HEK293 (cell line): ENCODE measurements around the gene RBBP7.

Experiments used
- CTCF ChIA-PET: fragments of 350-600 bp; formaldehyde crosslinking; extraction: SDS; loops from one replicate; lab custom pipeline; 2021; ENCODE audit warnings: antibody characterized with exemption; lab: Yijun Ruan, JAX
- POLR2A ChIA-PET: fragments of 300-600 bp; formaldehyde crosslinking; extraction: SDS; loops from one replicate; lab custom pipeline; 2020; ENCODE audit warnings: antibody characterized with exemption, inconsistent platforms; lab: Yijun Ruan, JAX
- H3K27ac ChIP-seq: fragments of 200-500 bp; sonication (Bioruptor generic); 2 replicates; pipeline ENCODE4 v1.5.1; 2014; ENCODE audit warnings: low read depth, low read length, control low read depth, inconsistent platforms; ENCODE audit errors: extremely low read depth
- H3K36me3 ChIP-seq, 2 experiments: fragments of 200-500 bp in 1 of 2; sonication (Bioruptor generic) in 1 of 2; 1 replicate in 1 of 2; 2 replicates in 1 of 2; pipeline ENCODE4 v1.5.1; 2014 to 2017; ENCODE audit warnings: inconsistent platforms in 2 of 2, low read length in 2 of 2; ENCODE audit not compliant: control insufficient read depth in 2 of 2, insufficient read depth in 1 of 2
- H3K4me1 ChIP-seq: fragments of 200-500 bp; sonication (Bioruptor generic); 2 replicates; pipeline ENCODE4 v1.5.1; 2014; ENCODE audit warnings: mild to moderate bottlenecking, low read length, inconsistent platforms; ENCODE audit not compliant: control insufficient read depth, insufficient read depth
- H3K4me3 ChIP-seq: 2 replicates; pipeline ENCODE4 v1.5.1; 2011; ENCODE audit warnings: low read depth, mild to moderate bottlenecking, control low read depth, low read length, moderate library complexity
- H3K9me3 ChIP-seq: fragments of 200-500 bp; sonication (Bioruptor generic); 2 replicates; pipeline ENCODE4 v1.5.1; 2014; ENCODE audit warnings: low read depth, low read length, inconsistent platforms; ENCODE audit not compliant: control insufficient read depth, insufficient read depth
- HOXA7 ChIP-seq: sonication (generic); formaldehyde crosslinking; IDR thresholded peaks from 2 replicates; pipeline ENCODE4 v1.8.1; 2022; ENCODE audit warnings: missing genetic modification reagents, borderline replicate concordance
- SP7 ChIP-seq: fragments of 450-650 bp; formaldehyde crosslinking; IDR thresholded peaks from 2 replicates; pipeline ENCODE4 v1.5.1; 2016; ENCODE audit warnings: missing biosample characterization, missing genetic modification characterization
- ZBTB17 ChIP-seq: fragments of 450-650 bp; formaldehyde crosslinking; IDR thresholded peaks from 2 replicates; pipeline ENCODE4 v1.5.1; 2016; ENCODE audit warnings: missing biosample characterization, missing genetic modification characterization
- ZFHX2 ChIP-seq: fragments of 450-650 bp; formaldehyde crosslinking; conservative IDR thresholded peaks from 2 replicates; pipeline ENCODE4 v1.5.1; 2016; ENCODE audit warnings: missing biosample characterization, missing genetic modification characterization
- ZNF157 ChIP-seq: fragments of 450-650 bp; formaldehyde crosslinking; IDR thresholded peaks from 2 replicates; pipeline ENCODE4 v1.5.1; 2016; ENCODE audit warnings: missing biosample characterization, missing genetic modification characterization
- ZNF23 ChIP-seq: fragments of 450-650 bp; formaldehyde crosslinking; IDR thresholded peaks from 2 replicates; pipeline ENCODE4 v1.5.1; 2016; ENCODE audit warnings: missing biosample characterization, missing genetic modification characterization, borderline replicate concordance
- ZNF335 ChIP-seq: fragments of 450-650 bp; formaldehyde crosslinking; conservative IDR thresholded peaks from 2 replicates; pipeline ENCODE4 v1.5.1; 2016; ENCODE audit warnings: missing biosample characterization, missing genetic modification characterization
- ZNF416 ChIP-seq: fragments of 450-650 bp; formaldehyde crosslinking; IDR thresholded peaks from 2 replicates; pipeline ENCODE4 v1.5.1; 2016; ENCODE audit warnings: missing biosample characterization, missing genetic modification characterization
- ZNF48 ChIP-seq: fragments of 450-650 bp; formaldehyde crosslinking; IDR thresholded peaks from 2 replicates; pipeline ENCODE4 v1.5.1; 2016; ENCODE audit warnings: missing biosample characterization, missing genetic modification characterization
- ZNF621 ChIP-seq: fragments of 450-650 bp; formaldehyde crosslinking; IDR thresholded peaks from 2 replicates; pipeline ENCODE4 v1.5.1; 2017; ENCODE audit warnings: missing biosample characterization, missing genetic modification characterization
- ZNF837 ChIP-seq: fragments of 450-650 bp; formaldehyde crosslinking; IDR thresholded peaks from 2 replicates; pipeline ENCODE4 v1.5.1; 2016; ENCODE audit warnings: missing biosample characterization, missing genetic modification characterization
- ZSCAN23 ChIP-seq: fragments of 450-650 bp; formaldehyde crosslinking; IDR thresholded peaks from 2 replicates; pipeline ENCODE4 v1.5.1; 2016; ENCODE audit warnings: missing biosample characterization, missing genetic modification characterization
- ZSCAN30 ChIP-seq: fragments of 450-650 bp; IDR thresholded peaks from 2 replicates; pipeline ENCODE4 v1.5.1; 2018; ENCODE audit warnings: missing biosample characterization, mild to moderate bottlenecking, missing genetic modification characterization, moderate library complexity
- TF ChIP-seq, protein P1 (sequence below): fragments of 450-650 bp; formaldehyde crosslinking; IDR thresholded peaks from 2 replicates; pipeline ENCODE4 v1.5.1; 2017; ENCODE audit warnings: missing biosample characterization, missing genetic modification characterization
- TF ChIP-seq, protein P2 (sequence below): fragments of 450-650 bp; formaldehyde crosslinking; IDR thresholded peaks from 2 replicates; pipeline ENCODE4 v1.5.1; 2016; ENCODE audit warnings: missing biosample characterization, missing genetic modification characterization
- TF ChIP-seq, protein P3 (sequence below): fragments of 450-650 bp; formaldehyde crosslinking; IDR thresholded peaks from 2 replicates; pipeline ENCODE4 v1.5.0; 2017; ENCODE audit warnings: missing biosample characterization, missing genetic modification characterization, borderline replicate concordance
- TF ChIP-seq, protein P4 (sequence below): fragments of 450-650 bp; formaldehyde crosslinking; conservative IDR thresholded peaks from 2 replicates; pipeline ENCODE4 v1.5.1; 2016; ENCODE audit warnings: low read depth, missing biosample characterization, missing genetic modification characterization
- TF ChIP-seq, protein P5 (sequence below): fragments of 450-650 bp; formaldehyde crosslinking; IDR thresholded peaks from 2 replicates; pipeline ENCODE4 v1.5.1; 2016; ENCODE audit warnings: missing biosample characterization, missing genetic modification characterization
- TF ChIP-seq, protein P6 (sequence below): fragments of 450-650 bp; IDR thresholded peaks from 2 replicates; pipeline ENCODE4 v1.5.1; 2018; ENCODE audit warnings: missing biosample characterization, mild to moderate bottlenecking, missing genetic modification characterization

Gene RBBP7

DNA sequence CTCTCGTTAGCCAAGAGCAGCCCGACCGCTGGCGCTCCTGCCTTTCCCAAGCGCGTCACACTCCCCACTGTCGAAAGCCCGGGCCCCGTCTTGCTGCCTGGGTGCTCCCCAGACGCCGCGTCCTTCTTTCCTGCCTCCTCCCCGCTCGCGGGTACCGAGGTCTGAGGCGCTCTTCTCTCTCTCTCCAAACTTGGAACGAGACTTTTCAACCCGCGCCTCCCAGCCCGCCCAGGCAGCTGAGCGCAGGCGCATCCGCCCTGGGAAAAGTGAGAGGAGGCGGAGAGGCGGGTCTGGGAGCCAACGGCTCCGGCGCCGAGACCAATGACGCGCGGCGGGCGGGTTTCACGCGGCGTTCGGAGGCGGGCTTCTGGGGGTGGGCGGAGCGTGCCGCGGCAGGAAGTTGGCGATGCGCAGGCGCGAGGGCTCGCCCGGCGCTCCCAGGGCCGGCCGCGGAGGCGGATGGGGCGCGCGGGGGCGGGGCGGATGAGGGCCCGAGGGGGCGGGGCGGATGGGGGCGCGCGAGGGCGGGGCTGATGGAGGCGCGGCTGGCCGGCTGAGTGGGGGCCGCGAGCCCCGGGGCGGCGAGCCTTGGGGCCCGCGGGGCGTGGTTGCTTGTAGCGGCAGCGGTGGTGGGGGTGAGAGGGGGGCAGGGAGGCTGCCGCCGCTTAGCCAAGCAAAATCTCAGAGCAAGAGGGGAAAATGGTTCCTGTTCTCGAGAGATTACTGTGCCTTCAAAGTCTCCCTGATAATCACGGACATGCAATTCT, at the start of gene RBBP7 (continued):
- TF ChIP-seq, protein P1, sequence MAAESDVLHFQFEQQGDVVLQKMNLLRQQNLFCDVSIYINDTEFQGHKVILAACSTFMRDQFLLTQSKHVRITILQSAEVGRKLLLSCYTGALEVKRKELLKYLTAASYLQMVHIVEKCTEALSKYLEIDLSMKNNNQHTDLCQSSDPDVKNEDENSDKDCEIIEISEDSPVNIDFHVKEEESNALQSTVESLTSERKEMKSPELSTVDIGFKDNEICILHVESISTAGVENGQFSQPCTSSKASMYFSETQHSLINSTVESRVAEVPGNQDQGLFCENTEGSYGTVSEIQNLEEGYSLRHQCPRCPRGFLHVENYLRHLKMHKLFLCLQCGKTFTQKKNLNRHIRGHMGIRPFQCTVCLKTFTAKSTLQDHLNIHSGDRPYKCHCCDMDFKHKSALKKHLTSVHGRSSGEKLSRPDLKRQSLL: peak; percentile 56; the same call in 1 of the 2 replicates
- no peak for TF ChIP-seq ZNF157 (tag by site-specific recombination)

DNA sequence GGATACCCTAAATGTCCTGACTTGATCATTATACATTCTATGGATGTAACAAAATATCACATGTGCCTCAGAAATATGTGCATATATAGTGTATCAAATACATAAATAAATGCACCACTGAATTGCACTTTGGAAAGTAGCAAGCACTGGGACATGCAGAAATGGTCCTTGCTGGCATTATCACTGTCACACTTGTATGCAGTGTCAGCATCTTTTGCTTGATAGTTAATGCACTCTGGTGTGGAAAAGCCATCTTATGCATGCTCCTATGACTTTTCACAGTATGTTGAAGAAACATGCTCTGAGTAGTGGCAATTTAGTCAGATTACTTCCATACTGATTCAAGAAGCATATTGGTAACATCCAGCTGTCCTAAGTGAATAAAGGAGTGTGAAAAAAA, 48.8 kb upstream of the RBBP7 start:
- H3K27ac ChIP-seq: no peak overlapping the region
- CTCF ChIA-PET: no interaction called here
- H3K4me1 ChIP-seq: no peaks in the 10 kb centered on the region
- POLR2A ChIA-PET: no interaction called here
- H3K36me3 ChIP-seq: no peaks in the 10 kb centered on the region
- no peak for TF ChIP-seq ZNF335 (tag by site-specific recombination)
- no peak for TF ChIP-seq ZNF48 (tag by site-specific recombination)
- TF ChIP-seq ZNF416 (tag by site-specific recombination): no peak
- TF ChIP-seq ZBTB17 (tag by site-specific recombination): no peak
- TF ChIP-seq ZNF621 (tag by site-specific recombination): no peak
- TF ChIP-seq HOXA7: no peak
- H3K9me3 ChIP-seq: no peaks in the 10 kb centered on the region
- no peak overlapping the region for H3K4me3 ChIP-seq

DNA sequence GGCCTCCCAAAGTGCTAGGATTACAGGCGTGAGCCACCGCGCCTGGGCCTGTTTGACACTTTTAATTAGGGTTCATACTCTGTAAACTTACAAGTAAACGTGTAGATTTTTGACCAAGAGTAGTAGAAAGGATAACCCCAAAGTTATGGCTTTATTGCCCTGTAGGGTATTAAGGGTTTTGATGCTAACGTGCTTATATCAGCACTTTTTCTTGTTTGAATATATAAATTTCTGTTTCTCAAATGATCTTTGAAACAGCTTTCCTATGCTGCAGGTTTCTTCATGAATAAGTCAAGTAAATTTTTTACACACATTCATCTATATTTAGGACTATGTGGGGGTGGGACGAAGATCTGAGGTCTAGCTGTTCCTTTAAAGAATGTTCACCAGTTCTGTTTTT, 47.0 kb upstream of the RBBP7 start:
- CTCF ChIA-PET: interaction anchor here (0.8 to 1.9 kb wide), 4 partner anchors 24 to 129 kb away, joined by 3 to 15 read pairs (median 4); no protein-coding TSS in a partner anchor

More for the DNA sequence above, 47.0 kb upstream of the RBBP7 start:
- Histone ChIP-seq H3K36me3 (no peaks in the 10 kb centered on the region), H3K27ac (no peak overlapping the region), H3K4me1 (no peaks in the 10 kb centered on the region), H3K9me3 (no peaks in the 10 kb centered on the region), H3K4me3 (no peak overlapping the region)
- POLR2A ChIA-PET: no interaction called here
- TF ChIP-seq ZSCAN30 (tag by site-specific recombination) (no peak), ZFHX2 (tag by site-specific recombination) (no peak), SP7 (no peak), ZNF837 (tag by site-specific recombination) (no peak), ZSCAN23 (tag by site-specific recombination) (no peak), ZNF23 (tag by site-specific recombination) (no peak)
- TF ChIP-seq, protein P2, sequence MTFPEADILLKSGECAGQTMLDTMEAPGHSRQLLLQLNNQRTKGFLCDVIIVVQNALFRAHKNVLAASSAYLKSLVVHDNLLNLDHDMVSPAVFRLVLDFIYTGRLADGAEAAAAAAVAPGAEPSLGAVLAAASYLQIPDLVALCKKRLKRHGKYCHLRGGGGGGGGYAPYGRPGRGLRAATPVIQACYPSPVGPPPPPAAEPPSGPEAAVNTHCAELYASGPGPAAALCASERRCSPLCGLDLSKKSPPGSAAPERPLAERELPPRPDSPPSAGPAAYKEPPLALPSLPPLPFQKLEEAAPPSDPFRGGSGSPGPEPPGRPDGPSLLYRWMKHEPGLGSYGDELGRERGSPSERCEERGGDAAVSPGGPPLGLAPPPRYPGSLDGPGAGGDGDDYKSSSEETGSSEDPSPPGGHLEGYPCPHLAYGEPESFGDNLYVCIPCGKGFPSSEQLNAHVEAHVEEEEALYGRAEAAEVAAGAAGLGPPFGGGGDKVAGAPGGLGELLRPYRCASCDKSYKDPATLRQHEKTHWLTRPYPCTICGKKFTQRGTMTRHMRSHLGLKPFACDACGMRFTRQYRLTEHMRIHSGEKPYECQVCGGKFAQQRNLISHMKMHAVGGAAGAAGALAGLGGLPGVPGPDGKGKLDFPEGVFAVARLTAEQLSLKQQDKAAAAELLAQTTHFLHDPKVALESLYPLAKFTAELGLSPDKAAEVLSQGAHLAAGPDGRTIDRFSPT (tag by site-specific recombination): no peak
- TF ChIP-seq, protein P3, sequence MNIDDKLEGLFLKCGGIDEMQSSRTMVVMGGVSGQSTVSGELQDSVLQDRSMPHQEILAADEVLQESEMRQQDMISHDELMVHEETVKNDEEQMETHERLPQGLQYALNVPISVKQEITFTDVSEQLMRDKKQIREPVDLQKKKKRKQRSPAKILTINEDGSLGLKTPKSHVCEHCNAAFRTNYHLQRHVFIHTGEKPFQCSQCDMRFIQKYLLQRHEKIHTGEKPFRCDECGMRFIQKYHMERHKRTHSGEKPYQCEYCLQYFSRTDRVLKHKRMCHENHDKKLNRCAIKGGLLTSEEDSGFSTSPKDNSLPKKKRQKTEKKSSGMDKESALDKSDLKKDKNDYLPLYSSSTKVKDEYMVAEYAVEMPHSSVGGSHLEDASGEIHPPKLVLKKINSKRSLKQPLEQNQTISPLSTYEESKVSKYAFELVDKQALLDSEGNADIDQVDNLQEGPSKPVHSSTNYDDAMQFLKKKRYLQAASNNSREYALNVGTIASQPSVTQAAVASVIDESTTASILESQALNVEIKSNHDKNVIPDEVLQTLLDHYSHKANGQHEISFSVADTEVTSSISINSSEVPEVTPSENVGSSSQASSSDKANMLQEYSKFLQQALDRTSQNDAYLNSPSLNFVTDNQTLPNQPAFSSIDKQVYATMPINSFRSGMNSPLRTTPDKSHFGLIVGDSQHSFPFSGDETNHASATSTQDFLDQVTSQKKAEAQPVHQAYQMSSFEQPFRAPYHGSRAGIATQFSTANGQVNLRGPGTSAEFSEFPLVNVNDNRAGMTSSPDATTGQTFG (tag by site-specific recombination): no peak
- TF ChIP-seq, protein P4, sequence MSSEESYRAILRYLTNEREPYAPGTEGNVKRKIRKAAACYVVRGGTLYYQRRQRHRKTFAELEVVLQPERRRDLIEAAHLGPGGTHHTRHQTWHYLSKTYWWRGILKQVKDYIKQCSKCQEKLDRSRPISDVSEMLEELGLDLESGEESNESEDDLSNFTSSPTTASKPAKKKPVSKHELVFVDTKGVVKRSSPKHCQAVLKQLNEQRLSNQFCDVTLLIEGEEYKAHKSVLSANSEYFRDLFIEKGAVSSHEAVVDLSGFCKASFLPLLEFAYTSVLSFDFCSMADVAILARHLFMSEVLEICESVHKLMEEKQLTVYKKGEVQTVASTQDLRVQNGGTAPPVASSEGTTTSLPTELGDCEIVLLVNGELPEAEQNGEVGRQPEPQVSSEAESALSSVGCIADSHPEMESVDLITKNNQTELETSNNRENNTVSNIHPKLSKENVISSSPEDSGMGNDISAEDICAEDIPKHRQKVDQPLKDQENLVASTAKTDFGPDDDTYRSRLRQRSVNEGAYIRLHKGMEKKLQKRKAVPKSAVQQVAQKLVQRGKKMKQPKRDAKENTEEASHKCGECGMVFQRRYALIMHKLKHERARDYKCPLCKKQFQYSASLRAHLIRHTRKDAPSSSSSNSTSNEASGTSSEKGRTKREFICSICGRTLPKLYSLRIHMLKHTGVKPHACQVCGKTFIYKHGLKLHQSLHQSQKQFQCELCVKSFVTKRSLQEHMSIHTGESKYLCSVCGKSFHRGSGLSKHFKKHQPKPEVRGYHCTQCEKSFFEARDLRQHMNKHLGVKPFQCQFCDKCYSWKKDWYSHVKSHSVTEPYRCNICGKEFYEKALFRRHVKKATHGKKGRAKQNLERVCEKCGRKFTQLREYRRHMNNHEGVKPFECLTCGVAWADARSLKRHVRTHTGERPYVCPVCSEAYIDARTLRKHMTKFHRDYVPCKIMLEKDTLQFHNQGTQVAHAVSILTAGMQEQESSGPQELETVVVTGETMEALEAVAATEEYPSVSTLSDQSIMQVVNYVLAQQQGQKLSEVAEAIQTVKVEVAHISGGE (tag by site-specific recombination): no peak
- TF ChIP-seq, protein P5, sequence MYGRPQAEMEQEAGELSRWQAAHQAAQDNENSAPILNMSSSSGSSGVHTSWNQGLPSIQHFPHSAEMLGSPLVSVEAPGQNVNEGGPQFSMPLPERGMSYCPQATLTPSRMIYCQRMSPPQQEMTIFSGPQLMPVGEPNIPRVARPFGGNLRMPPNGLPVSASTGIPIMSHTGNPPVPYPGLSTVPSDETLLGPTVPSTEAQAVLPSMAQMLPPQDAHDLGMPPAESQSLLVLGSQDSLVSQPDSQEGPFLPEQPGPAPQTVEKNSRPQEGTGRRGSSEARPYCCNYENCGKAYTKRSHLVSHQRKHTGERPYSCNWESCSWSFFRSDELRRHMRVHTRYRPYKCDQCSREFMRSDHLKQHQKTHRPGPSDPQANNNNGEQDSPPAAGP: no peak
- TF ChIP-seq, protein P6, sequence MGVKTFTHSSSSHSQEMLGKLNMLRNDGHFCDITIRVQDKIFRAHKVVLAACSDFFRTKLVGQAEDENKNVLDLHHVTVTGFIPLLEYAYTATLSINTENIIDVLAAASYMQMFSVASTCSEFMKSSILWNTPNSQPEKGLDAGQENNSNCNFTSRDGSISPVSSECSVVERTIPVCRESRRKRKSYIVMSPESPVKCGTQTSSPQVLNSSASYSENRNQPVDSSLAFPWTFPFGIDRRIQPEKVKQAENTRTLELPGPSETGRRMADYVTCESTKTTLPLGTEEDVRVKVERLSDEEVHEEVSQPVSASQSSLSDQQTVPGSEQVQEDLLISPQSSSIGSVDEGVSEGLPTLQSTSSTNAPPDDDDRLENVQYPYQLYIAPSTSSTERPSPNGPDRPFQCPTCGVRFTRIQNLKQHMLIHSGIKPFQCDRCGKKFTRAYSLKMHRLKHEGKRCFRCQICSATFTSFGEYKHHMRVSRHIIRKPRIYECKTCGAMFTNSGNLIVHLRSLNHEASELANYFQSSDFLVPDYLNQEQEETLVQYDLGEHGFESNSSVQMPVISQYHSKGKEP (tag by site-specific recombination): no peak
